GM19438 (cell line): Measurements from ENCODE around the gene PHTF1.
"Not testable (repeated sequence)": the region's sequence is repeated elsewhere in the genome, so short reads cannot be mapped to it uniquely, and the experiment has no call there.

Experiments
- ATAC-seq: cut with Tn5 transposase; IDR thresholded peaks from one replicate; pipeline ENCODE4 v1.9.1; 2021; ENCODE audit warnings: low read depth; ENCODE audit not compliant: unreplicated experiment

PHTF1 gene

DNA sequence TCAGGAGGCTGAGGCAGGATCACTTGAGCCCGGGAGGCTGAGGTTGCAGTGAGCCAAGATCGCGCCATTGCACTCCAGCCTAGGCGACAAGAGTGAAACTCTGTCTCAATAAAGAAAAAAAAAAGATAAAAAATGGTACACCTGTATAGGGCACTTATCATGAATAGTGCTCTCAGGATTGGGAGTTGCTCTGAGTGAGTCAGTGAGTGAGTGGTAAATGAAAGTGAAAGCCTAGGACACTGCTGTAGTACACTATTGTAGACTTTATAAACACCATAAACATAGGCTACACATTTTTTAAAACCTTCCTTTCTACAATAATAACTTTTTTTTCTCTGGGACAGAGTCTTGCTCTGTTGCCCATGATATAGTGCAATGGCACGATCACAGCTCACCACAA, 16.8 kb downstream of the PHTF1 start:
- no peak for ATAC-seq

DNA sequence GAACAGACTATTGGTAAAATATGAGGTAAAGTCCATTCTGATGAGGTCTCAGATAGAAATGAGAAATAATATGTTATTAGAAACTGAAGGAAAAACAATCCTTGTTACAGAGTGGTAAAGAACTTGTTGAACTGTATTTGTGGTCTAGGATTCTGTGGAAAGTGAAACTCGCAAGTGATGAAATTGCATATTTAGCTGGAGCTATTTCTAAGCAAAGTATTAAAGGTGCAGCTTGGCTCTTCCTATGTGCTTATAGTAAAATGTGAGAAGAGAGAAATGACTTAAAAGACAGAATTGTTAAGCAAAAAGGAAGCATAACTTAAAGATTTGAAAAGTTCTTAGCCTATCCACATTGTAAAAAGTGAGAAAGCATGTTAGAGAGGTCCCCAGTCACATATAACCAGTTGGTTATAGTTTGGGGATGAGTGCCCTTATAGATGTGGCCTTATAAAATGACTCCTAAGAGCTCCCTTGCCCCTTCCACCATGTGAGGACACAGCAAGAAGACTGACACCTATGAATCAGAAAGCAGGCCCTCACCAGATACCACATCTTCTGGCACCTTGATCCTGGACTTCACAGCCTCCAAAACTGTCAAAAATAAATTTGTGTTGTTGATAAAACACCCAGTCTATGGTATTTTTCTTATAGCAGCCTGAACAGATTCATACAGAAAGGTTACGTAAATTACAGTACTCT, 24.8 kb downstream of the PHTF1 start:
- ATAC-seq: no peak

DNA sequence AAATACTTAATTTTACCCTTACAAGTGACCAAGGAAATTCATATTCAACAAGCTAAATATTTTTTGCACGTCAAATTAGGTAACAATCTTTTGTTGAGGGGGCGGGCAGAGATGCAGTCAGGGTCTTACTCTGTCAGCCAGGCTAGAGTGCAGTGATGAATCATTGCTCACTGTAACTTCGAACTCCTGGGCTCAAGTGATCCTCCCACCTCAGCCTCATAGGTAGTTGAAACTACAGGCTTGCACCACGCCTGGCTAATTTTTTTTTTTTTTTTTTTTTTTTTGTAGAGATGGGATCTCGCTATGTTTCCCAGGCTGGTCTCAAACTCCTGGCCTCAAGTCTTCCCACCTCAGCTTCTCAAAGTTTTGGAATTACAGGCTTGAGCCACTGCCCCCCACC, 26.5 kb downstream of the PHTF1 start:
- no peak for ATAC-seq

DNA sequence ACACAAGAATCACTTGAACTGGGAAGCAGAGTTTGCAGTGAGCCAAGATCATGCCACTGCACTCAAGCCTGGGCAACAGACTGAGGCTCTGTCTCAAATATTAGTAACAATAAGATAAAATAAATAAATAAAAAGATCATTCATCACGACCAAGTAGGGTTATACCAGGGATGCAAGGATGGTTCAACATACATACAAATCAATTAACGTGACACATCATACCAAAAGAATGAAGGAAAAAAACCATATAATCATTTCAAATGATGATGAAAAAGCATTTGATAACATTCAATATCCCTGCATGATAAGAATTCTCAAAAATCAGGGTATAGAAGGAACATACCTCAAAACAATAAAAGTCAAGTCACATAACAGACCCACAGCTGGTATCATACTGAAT, 38.3 kb downstream of the PHTF1 start:
- no peak for ATAC-seq

DNA sequence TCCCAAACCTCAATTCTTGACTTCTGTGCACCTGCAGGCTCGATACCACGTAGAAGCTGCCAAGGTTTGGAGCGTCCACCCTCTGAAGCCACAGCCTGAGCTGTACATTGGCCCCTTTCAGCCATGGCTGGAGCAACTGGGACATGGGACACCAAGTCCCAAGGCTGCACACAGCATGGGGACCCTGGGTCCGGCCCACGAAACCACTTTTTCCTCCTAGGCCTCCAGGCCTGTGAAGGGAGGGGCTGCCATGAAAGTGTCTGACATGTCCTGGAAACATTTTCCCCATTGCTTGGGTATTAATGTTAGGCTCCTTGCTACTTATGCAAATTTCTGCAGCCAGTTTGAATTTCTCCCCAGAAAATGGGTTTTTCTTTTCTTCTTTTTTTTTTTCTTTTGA, 40.7 kb downstream of the PHTF1 start:
- not testable (repeated sequence) for ATAC-seq

DNA sequence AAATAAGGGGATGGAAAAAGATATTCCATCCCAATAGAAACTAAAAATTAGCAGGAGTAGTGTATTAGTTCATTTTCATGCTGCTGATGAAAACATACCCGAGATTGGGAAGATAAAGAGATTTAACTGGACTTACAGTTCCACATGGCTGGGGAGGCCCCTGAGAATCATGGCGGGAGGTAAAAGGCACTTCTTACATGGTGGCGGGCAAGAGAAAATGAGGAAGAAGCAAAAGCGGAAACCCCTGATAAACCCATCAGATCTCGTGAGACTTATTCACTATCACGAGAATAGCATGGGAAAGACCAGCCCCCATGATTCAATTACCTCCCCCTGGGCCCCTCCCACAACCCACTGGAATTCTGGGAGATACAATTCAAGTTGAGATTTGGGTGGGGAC, 41.8 kb downstream of the PHTF1 start:
- ATAC-seq: not testable (repeated sequence)

DNA sequence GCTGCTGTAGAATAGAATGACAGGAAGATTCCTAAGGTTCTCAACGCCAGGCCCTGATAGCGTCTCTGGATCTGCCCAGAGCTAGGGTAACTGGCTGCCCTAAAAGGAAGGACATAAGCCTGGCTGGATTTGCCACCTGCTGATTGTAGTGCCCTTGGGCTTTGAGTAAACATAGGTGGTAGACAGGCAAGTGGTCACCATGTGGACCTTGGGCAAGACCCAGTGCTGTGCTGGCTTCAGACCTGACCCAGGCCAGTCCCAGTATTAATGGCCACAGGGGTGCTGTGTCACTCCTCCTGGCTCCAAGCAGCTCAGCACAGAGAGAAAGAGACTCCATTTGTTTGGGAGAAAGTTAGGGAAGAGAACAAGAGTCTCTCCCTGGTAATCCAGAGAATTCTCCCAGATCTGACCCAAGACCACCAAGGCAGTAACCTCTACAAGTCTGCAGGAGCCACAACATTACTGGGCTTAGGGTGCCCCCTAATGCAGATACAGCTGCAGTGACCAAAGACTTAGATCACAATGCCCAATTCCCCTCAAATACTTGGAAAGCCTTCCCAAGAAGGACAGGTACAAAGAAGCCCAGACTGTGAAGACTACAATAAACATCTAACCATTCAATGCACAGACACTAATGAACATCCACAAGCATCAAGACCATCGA, 44.5 kb downstream of the PHTF1 start:
- ATAC-seq: no peak

DNA sequence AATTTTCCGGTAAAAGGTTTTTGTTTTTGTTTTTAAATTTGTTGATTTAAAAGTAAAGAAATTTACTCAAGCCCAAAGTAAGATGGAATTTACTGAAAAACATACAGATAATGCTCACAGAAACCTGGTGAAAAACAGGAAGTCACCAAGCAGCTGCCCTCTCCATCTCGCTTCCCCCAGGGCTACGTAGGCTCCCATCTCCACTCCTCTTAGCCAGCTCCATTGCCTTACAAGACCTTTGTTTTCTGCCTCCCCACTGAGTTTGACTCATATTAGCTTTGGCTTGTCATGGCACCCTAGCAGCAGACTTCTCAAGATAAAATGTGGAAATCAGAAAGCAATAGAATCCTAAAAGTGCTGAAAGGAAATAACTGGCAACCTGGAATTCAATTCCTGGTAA, 57.9 kb downstream of the PHTF1 start:
- no peak for ATAC-seq

DNA sequence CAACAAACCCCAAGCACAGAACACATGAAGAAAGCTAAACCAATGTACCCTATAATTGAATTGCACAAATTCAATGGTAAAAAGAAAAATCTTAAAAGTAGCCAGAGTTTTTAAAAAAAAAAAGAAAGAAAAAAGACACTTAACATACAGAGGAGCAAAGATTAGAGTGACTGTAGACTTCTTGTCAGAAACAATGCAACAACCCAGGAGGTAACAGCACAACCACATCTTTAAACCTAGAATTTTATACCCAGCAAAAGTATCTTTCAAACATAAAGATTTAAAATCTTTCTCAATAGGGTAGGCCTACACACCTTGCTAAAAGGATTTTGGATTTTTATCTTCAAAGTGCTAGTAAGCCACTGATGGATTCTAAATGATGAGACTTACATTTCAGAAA, 64.4 kb downstream of the PHTF1 start:
- no peak for ATAC-seq

DNA sequence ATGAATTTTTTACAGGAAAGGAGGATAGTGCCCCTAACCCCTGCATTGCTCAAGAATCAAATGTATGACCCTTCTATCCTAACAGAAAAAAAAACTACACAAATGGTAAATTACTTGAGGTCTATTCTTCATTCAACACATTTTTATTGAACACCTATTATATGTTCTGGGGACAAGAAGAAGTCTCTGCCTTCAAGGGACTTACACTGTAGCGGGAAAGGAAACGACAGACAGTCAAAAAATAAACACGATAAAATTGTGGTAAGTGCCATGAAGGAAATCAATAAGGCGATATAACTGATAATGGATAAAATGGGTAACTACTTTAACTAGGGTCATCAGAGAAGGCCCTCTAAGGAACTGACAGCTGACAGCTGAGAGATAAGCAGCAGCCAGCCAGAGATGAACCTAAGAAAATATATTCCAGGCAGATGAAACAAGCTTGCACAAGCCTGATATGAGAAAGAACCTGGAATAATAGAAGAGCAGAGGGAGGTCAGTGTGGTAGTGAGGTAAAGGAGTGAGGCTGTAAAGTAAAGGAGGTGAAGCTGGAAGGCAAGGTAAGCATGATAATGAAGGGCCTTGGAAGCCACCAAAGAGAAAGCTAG, 66.4 kb downstream of the PHTF1 start:
- no peak for ATAC-seq

DNA sequence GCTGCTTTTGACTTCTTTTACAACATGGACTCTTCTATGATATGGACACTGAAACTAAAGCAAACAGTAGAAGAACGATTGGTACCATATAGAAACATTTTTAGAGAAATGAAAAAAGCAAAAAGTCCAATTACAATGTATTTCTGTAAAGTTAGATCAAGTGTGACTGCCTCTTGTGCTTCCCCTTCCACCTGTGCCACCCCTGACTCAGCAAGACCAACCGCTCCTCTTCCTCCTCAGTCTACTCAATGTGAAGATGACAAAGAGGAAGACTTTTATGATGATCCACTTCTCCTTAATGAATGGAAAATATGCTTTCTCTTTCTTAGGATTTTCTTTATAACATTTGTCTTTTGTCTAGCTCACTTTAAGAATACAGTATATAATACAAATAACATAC, 66.9 kb downstream of the PHTF1 start:
- no peak for ATAC-seq

DNA sequence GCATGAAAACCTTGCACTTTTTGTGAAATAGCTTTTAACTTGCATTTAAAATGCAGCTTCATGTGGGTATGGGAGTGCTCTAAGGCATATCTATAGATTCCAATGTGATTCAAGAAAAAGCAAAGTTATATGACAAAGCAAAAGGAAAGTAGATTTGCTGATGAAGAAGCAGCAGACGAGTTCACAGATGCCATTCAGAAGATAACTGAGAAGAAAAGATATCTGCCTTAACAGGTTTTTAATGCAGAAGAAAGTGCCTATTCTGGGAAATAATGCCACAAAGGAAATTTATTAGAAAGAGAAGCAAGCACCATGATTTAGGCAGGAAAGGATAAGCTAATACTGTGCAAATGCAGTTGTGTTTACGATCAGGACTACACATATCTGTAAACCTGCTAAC, 68.1 kb downstream of the PHTF1 start:
- ATAC-seq: no peak

DNA sequence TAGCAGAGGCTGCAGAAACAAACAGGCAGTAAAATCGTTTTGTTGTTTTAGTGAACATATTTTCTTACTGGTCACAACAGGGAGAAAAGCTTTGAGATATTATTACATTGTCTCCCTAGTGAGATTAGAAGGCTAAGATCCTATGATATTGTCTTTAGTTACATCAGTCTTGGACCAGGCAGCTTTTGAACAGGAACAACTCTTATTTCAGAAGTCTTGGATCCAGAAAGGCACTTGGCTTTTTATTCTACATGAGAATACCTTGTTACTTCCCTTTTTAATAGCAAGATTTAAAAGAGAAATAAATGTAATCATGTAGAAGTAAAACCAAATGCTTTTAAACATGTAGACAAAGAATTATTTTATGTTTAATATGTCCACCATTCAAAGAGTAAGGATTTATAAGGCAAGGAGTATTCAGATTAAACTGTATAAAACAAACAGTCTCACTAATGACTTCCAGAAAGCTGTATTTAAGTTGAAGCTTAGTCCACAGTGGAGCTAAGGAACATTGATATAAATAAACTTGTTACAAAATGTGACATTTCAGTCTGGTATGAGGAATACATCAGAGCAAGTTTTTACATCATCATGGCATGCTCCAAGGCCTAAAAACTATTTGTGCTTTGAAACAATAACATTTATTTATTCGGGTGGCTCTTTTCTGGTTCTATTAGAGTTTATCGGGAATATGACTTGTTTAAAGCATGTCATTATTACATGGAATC, 72.2 kb downstream of the PHTF1 start:
- ATAC-seq: no peak

DNA sequence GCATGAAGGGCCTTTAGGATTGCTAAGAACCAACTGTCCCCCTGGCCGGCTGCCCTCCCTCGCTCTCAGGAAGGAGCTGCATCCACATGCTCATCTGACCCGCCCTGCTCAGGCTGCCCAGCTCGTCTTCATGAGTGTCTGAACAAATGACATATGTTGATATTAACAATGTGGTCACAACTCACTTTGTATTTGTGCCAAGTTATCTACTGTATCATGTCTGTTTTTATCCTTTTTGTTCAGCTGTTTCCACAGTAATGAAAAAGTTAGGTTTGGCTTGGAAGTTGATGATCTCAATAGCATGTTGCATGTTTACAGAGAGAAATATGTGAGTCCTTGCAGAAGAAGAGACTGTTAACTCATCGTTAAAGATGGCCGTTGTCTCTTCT, 75.1 kb downstream of the PHTF1 start:
- ATAC-seq: no peak

DNA sequence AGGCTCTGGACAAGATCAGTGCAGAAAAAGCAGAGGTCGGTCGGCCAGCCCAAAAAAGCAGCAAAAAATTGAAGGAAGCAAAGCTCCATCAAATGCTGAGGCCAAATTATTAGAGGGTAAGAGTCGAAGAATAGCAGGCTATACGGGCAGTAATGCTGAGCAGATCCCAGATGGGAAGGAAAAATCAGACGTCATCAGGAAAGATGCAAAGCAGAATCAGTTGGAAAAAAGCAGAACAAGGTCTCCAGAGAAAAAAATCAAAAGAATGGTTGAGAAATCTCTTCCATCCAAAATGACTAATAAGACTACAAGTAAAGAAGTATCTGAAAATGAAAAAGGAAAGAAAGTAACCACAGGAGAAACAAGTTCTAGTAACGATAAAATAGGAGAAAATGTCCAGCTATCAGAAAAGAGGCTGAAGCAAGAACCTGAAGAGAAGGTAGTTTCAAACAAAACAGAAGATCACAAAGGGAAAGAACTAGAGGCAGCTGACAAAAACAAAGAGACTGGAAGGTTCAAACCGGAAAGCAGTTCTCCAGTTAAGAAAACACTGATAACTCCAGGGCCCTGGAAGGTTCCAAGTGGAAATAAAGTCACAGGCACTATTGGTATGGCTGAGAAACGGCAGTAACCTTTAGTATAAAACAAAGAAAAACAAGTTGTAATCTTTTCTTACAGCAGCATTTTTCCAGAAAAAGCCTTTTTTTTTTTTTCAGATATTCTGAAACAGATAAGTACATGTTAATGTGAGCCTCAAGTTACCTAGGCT, 75.7 kb downstream of the PHTF1 start:
- ATAC-seq: no peak

DNA sequence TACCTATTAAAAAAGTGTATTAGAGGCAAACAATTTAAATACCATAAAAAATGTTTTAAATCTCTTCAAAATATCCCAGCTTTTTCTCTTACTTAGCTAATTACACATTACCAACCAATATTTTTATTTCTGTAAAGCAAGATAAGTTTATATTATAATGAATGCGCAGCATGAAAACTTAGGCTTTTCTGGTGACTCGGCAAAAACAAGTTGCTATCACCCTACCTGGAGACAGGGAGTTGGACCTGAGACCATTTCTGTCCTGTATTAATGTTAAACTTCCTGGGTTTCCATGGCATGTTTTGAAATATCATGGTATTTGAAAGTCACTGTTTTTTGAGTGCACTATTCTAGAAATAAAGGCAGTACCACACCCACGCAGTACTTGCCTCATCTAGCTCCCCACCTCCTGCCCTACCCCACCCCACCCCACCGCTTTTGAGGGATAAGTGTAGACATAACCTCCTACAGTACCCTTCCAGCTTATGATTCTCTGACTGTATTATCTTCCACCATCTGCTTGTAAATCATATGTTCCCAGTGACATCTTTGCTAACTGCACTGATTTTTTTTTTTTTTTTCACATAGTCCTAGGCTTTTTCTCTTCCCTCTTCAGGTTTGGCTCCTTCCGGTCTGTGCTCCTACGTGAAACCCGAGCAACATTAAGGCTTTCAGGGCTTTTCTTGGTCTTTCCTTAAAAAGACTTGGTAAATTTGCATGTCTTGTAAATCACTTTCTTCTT, 77.5 kb downstream of the PHTF1 start:
- no peak for ATAC-seq

DNA sequence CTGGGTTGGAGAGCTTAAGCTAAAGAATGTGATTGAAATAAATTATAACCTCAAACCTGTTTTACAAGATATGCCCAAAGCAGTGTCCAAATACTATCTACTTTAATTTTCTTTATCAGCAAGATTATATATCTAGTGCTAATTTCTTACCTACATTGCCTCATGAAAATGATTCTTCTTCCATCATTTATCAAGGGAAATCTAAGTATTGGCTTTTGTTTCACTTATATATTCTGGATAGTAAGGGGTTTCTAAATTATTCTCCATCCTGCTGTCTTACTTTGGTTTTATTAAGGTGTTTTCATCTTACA, 81.2 kb downstream of the PHTF1 start:
- no peak for ATAC-seq

DNA sequence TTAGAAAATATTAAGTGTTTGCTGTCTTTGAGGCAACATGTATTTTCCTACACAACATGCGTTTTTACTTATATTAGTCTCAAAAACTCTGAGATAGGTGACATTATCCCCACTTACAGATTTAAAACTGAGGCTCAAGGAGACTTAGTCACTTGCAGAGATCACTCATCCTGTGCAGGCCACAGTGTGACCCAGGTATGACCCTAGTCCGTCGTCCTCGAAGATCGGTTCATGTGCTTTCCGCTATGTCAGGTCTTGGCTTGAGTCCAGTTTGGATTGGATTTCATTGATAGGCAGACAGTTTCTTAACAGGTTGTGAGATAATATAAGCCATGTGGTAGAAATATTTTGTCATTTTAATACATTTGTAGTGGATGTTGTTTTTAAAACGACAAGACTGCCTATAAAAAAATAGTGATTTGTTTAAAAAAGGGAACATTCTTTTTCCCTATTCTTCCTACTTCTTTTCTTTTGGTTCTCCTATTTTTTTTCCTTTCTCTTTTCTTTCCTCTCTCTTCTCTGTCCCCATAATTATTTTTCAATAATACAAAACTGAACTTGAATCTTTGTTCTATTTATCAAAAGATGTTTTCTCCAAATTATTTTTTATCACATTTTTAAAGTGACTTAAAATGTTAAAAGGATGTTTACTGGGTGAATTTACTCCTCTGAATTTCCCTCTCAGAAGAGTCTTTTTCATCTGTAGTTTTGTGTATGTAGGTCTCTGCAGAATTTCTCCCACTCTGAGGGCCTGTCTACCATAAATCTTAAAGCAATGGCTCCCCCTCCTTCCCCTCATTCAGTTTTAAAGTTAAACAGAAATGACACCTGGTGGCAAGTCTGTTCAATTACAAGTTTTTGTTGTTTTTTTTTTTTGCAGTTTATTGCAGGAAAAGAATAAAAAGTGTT, 81.8 kb downstream of the PHTF1 start:
- no peak for ATAC-seq

DNA sequence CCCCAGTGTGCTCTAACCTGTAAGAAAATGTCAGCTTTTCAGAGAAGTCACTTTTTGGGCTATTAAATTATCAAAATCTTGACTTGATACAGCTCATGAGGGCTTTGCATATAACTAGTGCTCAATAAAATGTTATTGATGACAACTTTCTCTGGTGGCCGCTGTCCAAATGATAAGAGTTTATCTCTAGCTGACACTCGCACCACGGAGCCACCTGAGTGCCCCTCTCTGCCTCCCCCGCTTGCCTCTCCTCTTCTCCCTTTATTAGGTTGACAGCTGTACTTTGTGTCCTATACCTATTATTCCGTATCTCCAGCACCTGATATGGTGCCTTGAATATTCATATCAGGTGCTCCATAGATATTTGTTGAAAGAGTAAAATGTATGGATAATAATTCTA, 82.8 kb downstream of the PHTF1 start:
- no peak for ATAC-seq
